ENCODE measurements around the gene SMAD4.

DNA sequence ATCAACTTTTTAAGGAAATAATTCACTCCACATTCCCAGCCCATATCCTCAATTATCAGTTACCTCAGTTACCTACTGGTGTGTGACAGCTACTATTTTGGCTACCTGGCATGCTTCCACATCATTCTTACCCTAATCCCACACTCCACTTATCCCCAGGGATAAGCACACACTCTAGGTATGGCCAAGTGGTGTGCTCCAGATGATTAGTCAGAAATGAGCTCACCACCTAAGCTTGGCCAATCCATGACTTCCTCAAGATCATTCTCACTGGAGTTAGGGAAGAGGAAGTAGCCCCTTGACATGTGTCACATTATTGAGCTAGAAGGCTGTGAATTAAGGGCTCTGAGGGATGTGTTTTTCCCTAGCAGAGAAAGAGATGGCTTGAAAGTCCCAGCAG, 20.9 kb upstream of the SMAD4 start:
- TF ChIP-seq, protein P1, sequence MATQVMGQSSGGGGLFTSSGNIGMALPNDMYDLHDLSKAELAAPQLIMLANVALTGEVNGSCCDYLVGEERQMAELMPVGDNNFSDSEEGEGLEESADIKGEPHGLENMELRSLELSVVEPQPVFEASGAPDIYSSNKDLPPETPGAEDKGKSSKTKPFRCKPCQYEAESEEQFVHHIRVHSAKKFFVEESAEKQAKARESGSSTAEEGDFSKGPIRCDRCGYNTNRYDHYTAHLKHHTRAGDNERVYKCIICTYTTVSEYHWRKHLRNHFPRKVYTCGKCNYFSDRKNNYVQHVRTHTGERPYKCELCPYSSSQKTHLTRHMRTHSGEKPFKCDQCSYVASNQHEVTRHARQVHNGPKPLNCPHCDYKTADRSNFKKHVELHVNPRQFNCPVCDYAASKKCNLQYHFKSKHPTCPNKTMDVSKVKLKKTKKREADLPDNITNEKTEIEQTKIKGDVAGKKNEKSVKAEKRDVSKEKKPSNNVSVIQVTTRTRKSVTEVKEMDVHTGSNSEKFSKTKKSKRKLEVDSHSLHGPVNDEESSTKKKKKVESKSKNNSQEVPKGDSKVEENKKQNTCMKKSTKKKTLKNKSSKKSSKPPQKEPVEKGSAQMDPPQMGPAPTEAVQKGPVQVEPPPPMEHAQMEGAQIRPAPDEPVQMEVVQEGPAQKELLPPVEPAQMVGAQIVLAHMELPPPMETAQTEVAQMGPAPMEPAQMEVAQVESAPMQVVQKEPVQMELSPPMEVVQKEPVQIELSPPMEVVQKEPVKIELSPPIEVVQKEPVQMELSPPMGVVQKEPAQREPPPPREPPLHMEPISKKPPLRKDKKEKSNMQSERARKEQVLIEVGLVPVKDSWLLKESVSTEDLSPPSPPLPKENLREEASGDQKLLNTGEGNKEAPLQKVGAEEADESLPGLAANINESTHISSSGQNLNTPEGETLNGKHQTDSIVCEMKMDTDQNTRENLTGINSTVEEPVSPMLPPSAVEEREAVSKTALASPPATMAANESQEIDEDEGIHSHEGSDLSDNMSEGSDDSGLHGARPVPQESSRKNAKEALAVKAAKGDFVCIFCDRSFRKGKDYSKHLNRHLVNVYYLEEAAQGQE (IDR thresholded peaks at IDR 0.05; ENCODE audit: low read depth), result no peak
- no peak for TF ChIP-seq CEBPB (IDR thresholded peaks at IDR 0.05)
- no peak for TF ChIP-seq RAD21 (IDR thresholded peaks at IDR 0.05; ENCODE audit: low read depth)
- TF ChIP-seq, protein P2, sequence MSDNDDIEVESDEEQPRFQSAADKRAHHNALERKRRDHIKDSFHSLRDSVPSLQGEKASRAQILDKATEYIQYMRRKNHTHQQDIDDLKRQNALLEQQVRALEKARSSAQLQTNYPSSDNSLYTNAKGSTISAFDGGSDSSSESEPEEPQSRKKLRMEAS (IDR thresholded peaks at IDR 0.05), result no peak
- peak; percentile 86 for TF ChIP-seq NFIC (IDR thresholded peaks at IDR 0.05)
- TF ChIP-seq EGR1 (IDR thresholded peaks at IDR 0.05), result no peak
- TF ChIP-seq YY1 (IDR thresholded peaks at IDR 0.05; ENCODE audit: low read depth), result no peak
- TF ChIP-seq, protein P3, sequence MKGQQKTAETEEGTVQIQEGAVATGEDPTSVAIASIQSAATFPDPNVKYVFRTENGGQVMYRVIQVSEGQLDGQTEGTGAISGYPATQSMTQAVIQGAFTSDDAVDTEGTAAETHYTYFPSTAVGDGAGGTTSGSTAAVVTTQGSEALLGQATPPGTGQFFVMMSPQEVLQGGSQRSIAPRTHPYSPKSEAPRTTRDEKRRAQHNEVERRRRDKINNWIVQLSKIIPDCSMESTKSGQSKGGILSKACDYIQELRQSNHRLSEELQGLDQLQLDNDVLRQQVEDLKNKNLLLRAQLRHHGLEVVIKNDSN (IDR thresholded peaks at IDR 0.05), result no peak
- TF ChIP-seq TCF12 (IDR thresholded peaks at IDR 0.05; ENCODE audit: low read depth), result 0 out of 2 replicates have a peak, but pooled peaks have one; percentile 27
- no peak for TF ChIP-seq FOXM1 (IDR thresholded peaks at IDR 0.05; ENCODE audit: borderline replicate concordance, low read depth)
- TF ChIP-seq ZBTB7A (IDR thresholded peaks at IDR 0.05; ENCODE audit: low read depth), result no peak
- no peak for TF ChIP-seq EP300 (IDR thresholded peaks at IDR 0.05; ENCODE audit: borderline replicate concordance)
- TF ChIP-seq TEAD4 (IDR thresholded peaks at IDR 0.05), result peak; percentile 54; the same call in 1 of the 2 replicates

Measured in Ishikawa (cell line).